ENCODE measurements around the gene ZBED1.
A peak's percentile ranks its signal among the peaks of the same experiment; 100 is the strongest.

The ZBED1 gene

DNA sequence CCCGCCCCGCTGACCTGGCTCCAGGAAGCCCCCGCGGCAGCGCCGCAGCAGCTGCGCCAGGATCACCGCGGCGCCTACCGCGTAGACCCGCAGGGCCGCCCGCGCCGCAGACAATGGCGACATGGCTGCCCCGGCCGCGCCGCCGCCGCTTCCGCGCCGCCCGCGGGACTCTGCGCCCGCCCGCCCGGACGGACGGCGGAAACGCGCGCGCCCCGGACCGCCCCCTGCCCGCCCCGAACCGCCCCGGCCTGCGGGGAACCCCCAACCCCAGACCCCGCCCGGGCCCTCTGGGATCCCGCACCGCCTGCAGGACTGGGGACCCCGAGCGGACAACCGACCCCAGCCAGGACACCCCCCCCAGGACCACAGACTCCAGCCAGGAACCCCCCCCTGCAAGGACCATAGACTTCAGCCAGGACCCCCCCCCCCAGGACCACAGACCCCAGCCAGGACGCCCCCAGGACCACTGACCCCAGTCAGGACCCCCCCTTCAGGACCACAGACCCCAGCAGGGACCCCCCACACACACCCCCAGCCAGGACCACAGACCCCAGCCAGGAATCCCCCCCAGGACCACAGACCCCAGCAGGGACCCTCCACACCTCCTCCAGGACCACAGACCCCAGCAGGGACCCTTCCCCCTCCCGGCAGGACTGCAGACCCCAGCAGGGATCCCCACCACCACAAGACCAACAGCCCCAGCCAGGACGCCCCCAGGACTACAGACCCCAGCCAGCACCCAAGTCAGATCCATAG is at the start of gene ZBED1, which contains the start of gene DHRSX:
TSS of gene ZBED1 (minus strand) at position 174 of the 756 bp plus-strand sequence. CDS start 10,257 bp downstream, outside the sequence.
TSS of gene DHRSX (minus strand) at position 174 of the 756 bp plus-strand sequence. CDS start at position 123, 51 bp downstream.
- CTCF ChIA-PET, result no interaction called here
- TF ChIP-seq ELF4 (IDR thresholded peaks at IDR 0.05), result no peak
- TF ChIP-seq FOXA1 (IDR thresholded peaks at IDR 0.05), result no peak
- no peak for TF ChIP-seq CTBP1 (IDR thresholded peaks at IDR 0.05; ENCODE audit: borderline replicate concordance)
- TF ChIP-seq LEF1 (IDR thresholded peaks at IDR 0.05; ENCODE audit: borderline replicate concordance), result no peak
- TF ChIP-seq ZNF384 (IDR thresholded peaks at IDR 0.05), result no peak
- no peak for TF ChIP-seq BHLHE40 (IDR thresholded peaks at IDR 0.05; ENCODE audit: borderline replicate concordance)
- TF ChIP-seq, protein P1, sequence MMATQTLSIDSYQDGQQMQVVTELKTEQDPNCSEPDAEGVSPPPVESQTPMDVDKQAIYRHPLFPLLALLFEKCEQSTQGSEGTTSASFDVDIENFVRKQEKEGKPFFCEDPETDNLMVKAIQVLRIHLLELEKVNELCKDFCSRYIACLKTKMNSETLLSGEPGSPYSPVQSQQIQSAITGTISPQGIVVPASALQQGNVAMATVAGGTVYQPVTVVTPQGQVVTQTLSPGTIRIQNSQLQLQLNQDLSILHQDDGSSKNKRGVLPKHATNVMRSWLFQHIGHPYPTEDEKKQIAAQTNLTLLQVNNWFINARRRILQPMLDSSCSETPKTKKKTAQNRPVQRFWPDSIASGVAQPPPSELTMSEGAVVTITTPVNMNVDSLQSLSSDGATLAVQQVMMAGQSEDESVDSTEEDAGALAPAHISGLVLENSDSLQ (IDR thresholded peaks at IDR 0.05), result no peak
- no peak for TF ChIP-seq NFRKB (IDR thresholded peaks at IDR 0.05)
- POLR2A ChIA-PET, result no interaction called here
- DNase-seq (ENCODE audit: extremely low spot score), result peak; percentile 59

DNA sequence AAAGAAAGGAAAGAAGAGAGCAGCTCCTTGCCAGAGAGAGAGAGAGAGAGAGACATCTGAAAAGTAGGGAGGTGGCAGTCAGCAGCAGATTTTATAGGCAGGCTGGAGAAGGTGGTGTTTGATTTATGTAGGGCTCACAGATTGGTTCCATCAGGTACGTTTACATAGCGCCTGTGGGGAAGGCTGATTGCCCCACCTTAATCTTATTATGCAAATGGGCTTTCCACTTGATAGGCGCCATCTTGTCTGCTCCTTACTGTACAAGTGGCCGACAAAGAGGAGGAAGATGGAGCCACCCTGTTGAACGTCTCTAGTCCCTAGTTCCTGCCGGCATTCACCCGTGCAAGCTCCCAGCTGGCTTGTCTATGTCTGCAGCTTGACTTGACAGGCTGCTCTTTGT is 49.1 kb upstream of the ZBED1 start:
- TF ChIP-seq FOXM1 (IDR thresholded peaks at IDR 0.05; ENCODE audit: borderline replicate concordance), result no peak
- TF ChIP-seq SUZ12 (IDR thresholded peaks at IDR 0.05), result no peak
- TF ChIP-seq, protein P1 (IDR thresholded peaks at IDR 0.05), result no peak
- TF ChIP-seq LEF1 (IDR thresholded peaks at IDR 0.05; ENCODE audit: borderline replicate concordance), result no peak
- no peak for TF ChIP-seq BHLHE40 (IDR thresholded peaks at IDR 0.05; ENCODE audit: borderline replicate concordance)
- no peak for TF ChIP-seq ZNF384 (IDR thresholded peaks at IDR 0.05)
- no peak for TF ChIP-seq ARNT (IDR thresholded peaks at IDR 0.05)
- TF ChIP-seq SP1 (IDR thresholded peaks at IDR 0.05), result no peak
- TF ChIP-seq FOXA1 (IDR thresholded peaks at IDR 0.05), result no peak
- no peak for TF ChIP-seq FOXK2 (IDR thresholded peaks at IDR 0.05)
- TF ChIP-seq CTBP1 (IDR thresholded peaks at IDR 0.05; ENCODE audit: borderline replicate concordance), result no peak
- TF ChIP-seq HDGF (IDR thresholded peaks at IDR 0.05; ENCODE audit: borderline replicate concordance), result no peak
- TF ChIP-seq NFRKB (IDR thresholded peaks at IDR 0.05), result no peak
- no peak for TF ChIP-seq ELF4 (IDR thresholded peaks at IDR 0.05)
- no peak for TF ChIP-seq L3MBTL2 (conservative IDR thresholded peaks at IDR 0.05)
- POLR2A ChIA-PET, result no interaction called here
- no peak for DNase-seq (ENCODE audit: extremely low spot score)
- CTCF ChIA-PET, result no interaction called here

DNA sequence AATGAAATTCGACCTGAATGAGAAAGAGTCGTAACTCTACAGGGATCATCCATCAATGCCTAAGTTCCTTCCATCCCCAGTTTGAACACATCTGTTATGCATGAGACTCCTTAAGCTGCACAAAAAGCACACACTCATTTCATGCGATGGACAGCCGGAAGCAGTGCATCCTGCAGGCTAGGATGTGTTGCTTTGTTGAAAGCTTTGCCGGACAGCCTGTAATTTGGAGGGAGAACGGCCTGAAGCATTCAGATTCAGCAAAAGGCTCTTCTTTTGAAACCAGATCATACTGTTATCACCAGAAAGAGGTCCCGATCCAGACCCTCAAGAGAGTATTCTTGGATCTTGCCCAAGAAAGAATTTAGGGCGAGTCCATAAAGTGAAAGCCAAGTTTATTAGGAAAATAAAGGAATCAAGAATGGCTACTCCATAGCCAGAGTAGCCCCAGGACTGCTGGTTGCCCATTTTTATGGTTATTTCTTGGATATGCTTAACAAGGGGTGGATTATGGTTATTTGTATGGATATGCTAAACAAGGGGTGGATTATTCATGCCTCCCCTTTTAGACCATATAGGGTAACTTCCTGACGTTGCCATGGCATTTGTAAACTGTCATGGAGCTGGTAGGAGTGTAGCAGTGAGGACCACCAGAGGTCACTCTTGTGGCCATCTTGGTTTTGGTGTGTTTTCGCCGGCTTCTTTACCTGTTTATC is 48.1 kb upstream of the ZBED1 start:
- TF ChIP-seq FOXA1 (IDR thresholded peaks at IDR 0.05) (no peak), ZNF384 (IDR thresholded peaks at IDR 0.05) (no peak), SUZ12 (IDR thresholded peaks at IDR 0.05) (no peak), ELF4 (IDR thresholded peaks at IDR 0.05) (no peak), BHLHE40 (IDR thresholded peaks at IDR 0.05; ENCODE audit: borderline replicate concordance) (no peak), FOXK2 (IDR thresholded peaks at IDR 0.05) (no peak), NFRKB (IDR thresholded peaks at IDR 0.05) (no peak), CTBP1 (IDR thresholded peaks at IDR 0.05; ENCODE audit: borderline replicate concordance) (no peak), L3MBTL2 (conservative IDR thresholded peaks at IDR 0.05) (no peak), LEF1 (IDR thresholded peaks at IDR 0.05; ENCODE audit: borderline replicate concordance) (no peak), SP1 (IDR thresholded peaks at IDR 0.05) (no peak), TARDBP (IDR thresholded peaks at IDR 0.05) (no peak), FOXM1 (IDR thresholded peaks at IDR 0.05; ENCODE audit: borderline replicate concordance) (no peak)
- TF ChIP-seq, protein P1 (IDR thresholded peaks at IDR 0.05), result no peak
- POLR2A ChIA-PET, result no interaction called here
- CTCF ChIA-PET, result no interaction called here
- DNase-seq (ENCODE audit: extremely low spot score), result no peak

- DNase-seq (ENCODE audit: extremely low spot score), result no peak
- CTCF ChIA-PET, result no interaction called here
- TF ChIP-seq FOXM1 (IDR thresholded peaks at IDR 0.05; ENCODE audit: borderline replicate concordance) (no peak), TARDBP (IDR thresholded peaks at IDR 0.05) (no peak), ZNF384 (IDR thresholded peaks at IDR 0.05) (no peak), ELF4 (IDR thresholded peaks at IDR 0.05) (no peak), NFRKB (IDR thresholded peaks at IDR 0.05) (no peak), FOXK2 (IDR thresholded peaks at IDR 0.05) (no peak), SUZ12 (IDR thresholded peaks at IDR 0.05) (no peak)
- TF ChIP-seq, protein P1 (IDR thresholded peaks at IDR 0.05), result no peak
- POLR2A ChIA-PET, result no interaction called here
Observed at GRCh38 chrX:2547736-2548135, 47.0 kb upstream of the ZBED1 start.

DNA sequence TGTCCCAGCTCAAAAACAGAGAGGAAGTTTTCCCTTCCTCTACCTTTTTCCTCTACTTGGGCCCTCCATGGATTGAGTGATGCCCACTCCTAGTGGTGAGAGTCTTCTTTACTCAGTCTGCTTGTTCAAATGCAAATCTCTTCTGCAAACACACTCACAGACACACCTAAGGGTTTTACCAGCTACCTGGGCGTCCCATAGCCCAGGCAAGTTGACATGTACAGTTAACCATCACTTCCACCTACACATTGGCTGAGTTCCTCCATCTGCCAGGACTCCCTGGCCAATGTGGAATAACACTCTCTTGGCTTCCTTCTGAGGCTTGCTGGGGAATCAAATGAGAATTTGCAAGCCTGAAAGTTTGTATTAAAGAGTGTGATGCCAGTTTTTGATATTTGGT is 45.7 kb upstream of the ZBED1 start:
- no peak for TF ChIP-seq TARDBP (IDR thresholded peaks at IDR 0.05)
- no peak for TF ChIP-seq CTBP1 (IDR thresholded peaks at IDR 0.05; ENCODE audit: borderline replicate concordance)
- no peak for TF ChIP-seq LEF1 (IDR thresholded peaks at IDR 0.05; ENCODE audit: borderline replicate concordance)
- TF ChIP-seq SP1 (IDR thresholded peaks at IDR 0.05), result no peak
- no peak for TF ChIP-seq NFRKB (IDR thresholded peaks at IDR 0.05)
- TF ChIP-seq FOXK2 (IDR thresholded peaks at IDR 0.05), result no peak
- TF ChIP-seq, protein P1 (IDR thresholded peaks at IDR 0.05), result no peak
- no peak for TF ChIP-seq BHLHE40 (IDR thresholded peaks at IDR 0.05; ENCODE audit: borderline replicate concordance)
- TF ChIP-seq HDGF (IDR thresholded peaks at IDR 0.05; ENCODE audit: borderline replicate concordance), result no peak
- TF ChIP-seq FOXA1 (IDR thresholded peaks at IDR 0.05), result no peak
- TF ChIP-seq ZNF384 (IDR thresholded peaks at IDR 0.05), result no peak
- no peak for TF ChIP-seq ELF4 (IDR thresholded peaks at IDR 0.05)
- TF ChIP-seq SUZ12 (IDR thresholded peaks at IDR 0.05), result no peak
- no peak for TF ChIP-seq FOXM1 (IDR thresholded peaks at IDR 0.05; ENCODE audit: borderline replicate concordance)
- DNase-seq (ENCODE audit: extremely low spot score), result no peak
- POLR2A ChIA-PET, result no interaction called here
- CTCF ChIA-PET, result no interaction called here
